Aorta (tissue), 5 donors: ENCODE measurements around the gene CCDC61. TPM values are rescaled to one million over a fixed set of nuclear protein-coding genes. Genes with fewer than 3 reads are reported as not detected.

Source experiments
- ATAC-seq: fragments of 200-7000 bp; cut with Tn5 transposase; one replicate; pipeline ENCODE4 v1.9.1; 2022; ENCODE audit warnings: moderate library complexity; ENCODE audit not compliant: low FRiP score
- DNase-seq, 2 donors: peaks; one replicate each; pipeline ENCODE4 v3.0.0-alpha.2; 2020
- H3K27ac ChIP-seq, 2 donors: one replicate each; pipeline ENCODE4 v1.5.1; 2013; ENCODE audit warnings: low read length in 2 of 2, mild to moderate bottlenecking in 2 of 2, moderate library complexity in 2 of 2, control low read depth in 1 of 2, inconsistent platforms in 1 of 2, low read depth in 1 of 2
- H3K27me3 ChIP-seq, 2 donors: one replicate each; pipeline ENCODE4 v1.6.1; 2013; ENCODE audit warnings: control low read depth in 1 of 2, low read length in 1 of 2, mild to moderate bottlenecking in 1 of 2, moderate library complexity in 1 of 2; ENCODE audit not compliant: insufficient read depth in 2 of 2, control insufficient read depth in 1 of 2
- H3K36me3 ChIP-seq, 2 donors: one replicate each; pipeline ENCODE4 v1.6.1; 2013; ENCODE audit warnings: control low read depth in 1 of 2, low read length in 1 of 2, mild to moderate bottlenecking in 1 of 2; ENCODE audit not compliant: insufficient read depth in 2 of 2, control insufficient read depth in 1 of 2
- H3K4me1 ChIP-seq, 2 donors: one replicate each; pipeline ENCODE4 v1.6.1; 2013; ENCODE audit warnings: low read length in 2 of 2, control low read depth in 1 of 2, mild to moderate bottlenecking in 1 of 2, moderate library complexity in 1 of 2; ENCODE audit not compliant: insufficient read depth in 2 of 2, control insufficient read depth in 1 of 2
- H3K4me3 ChIP-seq, 2 donors: one replicate each; pipeline ENCODE4 v1.5.1; 2013; ENCODE audit warnings: low read length in 2 of 2, control low read depth in 1 of 2, mild to moderate bottlenecking in 1 of 2
- H3K9me3 ChIP-seq: one replicate; pipeline ENCODE4 v1.6.1; 2013; ENCODE audit warnings: mild to moderate bottlenecking, low read length; ENCODE audit not compliant: control insufficient read depth
- WGBS, 2 donors: extraction: QIAGEN DNeasy Blood & Tissue Kit; methylation state at CpG; one replicate each; pipeline ENCODE4 v1.1.7; 2013; 5-methylcytosine and 5-hydroxymethylcytosine counted together
- intact Hi-C, 2 donors: fragments of 100-400 bp; cut with DNase I; formaldehyde crosslinking; loops; one replicate each; pipeline versions ENCODE4 v1.14.2 to v1.15.0; 2022
- polyA plus RNA-seq, 2 donors: library from polyadenylated mRNA; stranded (reverse); fragments of 200-250 nt; gene quantifications; one replicate each; pipeline ENCODE4 v1.2.3, GENCODE V29; 2013
- total RNA-seq, 2 donors: library from RNA; stranded (reverse); fragmentation: NEBNext Ultra II Directional; extraction: Animal tissue kit (Norgen Biotek cat#: 25700); gene quantifications; one replicate each; pipeline ENCODE4 v1.2.1, GENCODE V29; 2021
- donor health status: healthy with polysubstance abuse.
- donor health status: Bipolar disorder and iron deficiency.
- donor health status: DM: no; HTN: no; CAD: no.
- donor health status: DM: no; HTN: no; CAD: no.
- donor health status: DM: yes; HTN: yes; CAD: no.

The CCDC61 gene
- total and polyA plus RNA-seq, 4 donors, result 0.50 to 24.0 (median 15.6) TPM

GRCh38 chr19:45958769-45959516 is 36.3 kb upstream of the CCDC61 start:
- ATAC-seq (no peak), DNase-seq (no peak)
- Histone ChIP-seq H3K27me3 (no peaks in the 10 kb centered on the region), H3K4me3 (no peak overlapping the region), H3K27ac (no peak overlapping the region), H3K9me3 (no peaks in the 10 kb centered on the region), H3K36me3 (no peaks in the 10 kb centered on the region), H3K4me1 (no peaks in the 10 kb centered on the region)
- WGBS, 2 donors, result 67 to 75% methylated on average over 12 of the region's 12 CpGs
- intact Hi-C loops, result no loop called here

GRCh38 chr19:45959517-45960025 is 35.7 kb upstream of the CCDC61 start:
- Histone ChIP-seq H3K9me3 (no peaks in the 10 kb centered on the region), H3K27me3 (no peaks in the 10 kb centered on the region), H3K4me1 (no peaks in the 10 kb centered on the region), H3K27ac (no peak overlapping the region), H3K36me3 (no peaks in the 10 kb centered on the region), H3K4me3 (no peak overlapping the region)
- DNase-seq (no peak), ATAC-seq (no peak)
- intact Hi-C loops, result no loop called here
- WGBS, 2 donors, result 63 to 73% methylated on average over 8 of the region's 8 CpGs

GRCh38 chr19:45960595-45961235 is 34.6 kb upstream of the CCDC61 start:
- DNase-seq (no peak), ATAC-seq (no peak)
- 9 to 12% methylated on average over 18 to 19 of the region's 19 CpGs for WGBS, 2 donors
- Histone ChIP-seq H3K4me1 (no peaks in the 10 kb centered on the region), H3K9me3 (no peaks in the 10 kb centered on the region), H3K27me3 (no peaks in the 10 kb centered on the region), H3K36me3 (no peaks in the 10 kb centered on the region), H3K4me3 (no peak overlapping the region), H3K27ac (no peak overlapping the region)
- intact Hi-C loops, result no loop called here

- Histone ChIP-seq H3K9me3 (no peaks in the 10 kb centered on the region), H3K36me3 (no peaks in the 10 kb centered on the region), H3K4me1 (no peaks in the 10 kb centered on the region), H3K4me3 (no peak overlapping the region), H3K27me3 (no peaks in the 10 kb centered on the region), H3K27ac (no peak overlapping the region)
- DNase-seq, result no peak
- 81 to 85% methylated on average over 15 of the region's 15 CpGs for WGBS, 2 donors
- intact Hi-C loops, result no loop called here
- ATAC-seq, result no peak
These were observed 33.2 kb upstream of the CCDC61 start for GRCh38 chr19:45962021-45962420.

- intact Hi-C loops, result no loop called here
- no peaks in the 10 kb centered on the region for H3K27me3 ChIP-seq
- H3K9me3 ChIP-seq, result no peaks in the 10 kb centered on the region
- H3K4me3 ChIP-seq, result no peak overlapping the region
- ATAC-seq, result no peak
- 55 to 64% methylated on average over 7 of the region's 7 CpGs for WGBS, 2 donors
- DNase-seq, result no peak
- no peak overlapping the region for H3K27ac ChIP-seq
- no peaks in the 10 kb centered on the region for H3K36me3 ChIP-seq
- no peaks in the 10 kb centered on the region for H3K4me1 ChIP-seq
These were observed 28.0 kb upstream of the CCDC61 start for GRCh38 chr19:45967246-45967645.

GRCh38 chr19:45968626-45969025 is 26.6 kb upstream of the CCDC61 start:
- DNase-seq, result no peak
- ATAC-seq, result no peak
- Histone ChIP-seq H3K4me3 (no peak overlapping the region), H3K9me3 (no peaks in the 10 kb centered on the region), H3K36me3 (no peaks in the 10 kb centered on the region), H3K27ac (no peak overlapping the region), H3K27me3 (no peaks in the 10 kb centered on the region), H3K4me1 (no peaks in the 10 kb centered on the region)
- intact Hi-C loops, result no loop called here
- WGBS, 2 donors, result 76% methylated on average over 9 of the region's 9 CpGs

GRCh38 chr19:45969676-45970075 is 25.6 kb upstream of the CCDC61 start:
- DNase-seq (no peak), ATAC-seq (no peak)
- H3K9me3 ChIP-seq, result no peaks in the 10 kb centered on the region
- no peaks in the 10 kb centered on the region for H3K36me3 ChIP-seq
- WGBS, 2 donors, result 58 to 62% methylated on average over 5 of the region's 5 CpGs
- no peak overlapping the region for H3K4me3 ChIP-seq
- H3K27me3 ChIP-seq, result no peaks in the 10 kb centered on the region
- intact Hi-C loops, result no loop called here
- H3K27ac ChIP-seq, result no peak overlapping the region
- no peaks in the 10 kb centered on the region for H3K4me1 ChIP-seq

GRCh38 chr19:45971260-45971902 is 23.9 kb upstream of the CCDC61 start:
- 14 to 17% methylated on average over 11 of the region's 11 CpGs for WGBS, 2 donors

More at GRCh38 chr19:45971260-45971902, 23.9 kb upstream of the CCDC61 start:
- ATAC-seq, result no peak
- Histone ChIP-seq H3K9me3 (no peaks in the 10 kb centered on the region), H3K36me3 (no peaks in the 10 kb centered on the region), H3K27me3 (no peaks in the 10 kb centered on the region), H3K27ac (no peak overlapping the region), H3K4me3 (no peak overlapping the region), H3K4me1 (no peaks in the 10 kb centered on the region)
- DNase-seq, result no peak
- intact Hi-C loops, result no loop called here
